B cell (primary cell): ENCODE measurements around the gene SYNGAP1.

Experiments used
- EZH2 ChIP-seq: IDR thresholded peaks from 2 replicates; pipeline ENCODE4 v1.6.1; 2012; ENCODE audit warnings: borderline replicate concordance, low read depth, mild to moderate bottlenecking, moderate library complexity, low read length; ENCODE audit not compliant: insufficient read depth, poor library complexity, severe bottlenecking
- TF ChIP-seq, protein P1 (sequence below): fragments of 200-600 bp; IDR thresholded peaks from one replicate; pipeline ENCODE4 v1.8.0; 2022; ENCODE audit warnings: antibody characterized with exemption, mild to moderate bottlenecking

DNA sequence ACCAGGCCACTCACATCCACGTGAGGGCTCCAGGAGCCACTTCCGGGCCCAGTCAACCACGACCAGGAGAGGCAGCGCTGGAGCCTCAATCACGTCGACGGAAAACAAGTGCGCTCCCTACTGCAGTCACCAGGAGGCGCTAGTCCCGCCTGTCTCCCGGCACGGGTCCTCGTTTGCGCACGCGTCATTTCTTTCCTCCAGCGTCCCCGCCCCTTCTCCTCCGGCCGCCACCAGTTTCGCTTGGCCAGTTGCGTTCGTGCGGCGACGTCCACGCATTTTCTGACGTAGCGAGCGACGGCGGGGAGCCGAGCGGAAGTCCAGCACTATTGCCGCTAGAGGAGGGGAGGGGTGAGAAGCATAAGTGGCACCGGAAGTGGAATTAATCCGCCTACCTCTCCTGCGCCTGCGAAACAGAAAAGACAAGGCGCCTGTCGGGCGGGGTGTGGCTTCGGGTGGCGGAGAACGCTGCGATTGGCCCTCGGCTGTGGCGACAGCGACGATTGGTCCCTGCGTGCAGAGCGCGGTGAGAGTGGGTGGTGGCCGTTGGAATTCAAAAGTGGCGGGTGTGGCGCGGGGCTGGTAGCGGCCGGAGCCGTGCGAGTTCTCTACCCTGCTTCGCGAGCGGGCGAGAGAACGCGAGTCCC lies 28.5 kb upstream of the SYNGAP1 start, which contains the start of gene KIFC1:
- TF ChIP-seq, protein P1, sequence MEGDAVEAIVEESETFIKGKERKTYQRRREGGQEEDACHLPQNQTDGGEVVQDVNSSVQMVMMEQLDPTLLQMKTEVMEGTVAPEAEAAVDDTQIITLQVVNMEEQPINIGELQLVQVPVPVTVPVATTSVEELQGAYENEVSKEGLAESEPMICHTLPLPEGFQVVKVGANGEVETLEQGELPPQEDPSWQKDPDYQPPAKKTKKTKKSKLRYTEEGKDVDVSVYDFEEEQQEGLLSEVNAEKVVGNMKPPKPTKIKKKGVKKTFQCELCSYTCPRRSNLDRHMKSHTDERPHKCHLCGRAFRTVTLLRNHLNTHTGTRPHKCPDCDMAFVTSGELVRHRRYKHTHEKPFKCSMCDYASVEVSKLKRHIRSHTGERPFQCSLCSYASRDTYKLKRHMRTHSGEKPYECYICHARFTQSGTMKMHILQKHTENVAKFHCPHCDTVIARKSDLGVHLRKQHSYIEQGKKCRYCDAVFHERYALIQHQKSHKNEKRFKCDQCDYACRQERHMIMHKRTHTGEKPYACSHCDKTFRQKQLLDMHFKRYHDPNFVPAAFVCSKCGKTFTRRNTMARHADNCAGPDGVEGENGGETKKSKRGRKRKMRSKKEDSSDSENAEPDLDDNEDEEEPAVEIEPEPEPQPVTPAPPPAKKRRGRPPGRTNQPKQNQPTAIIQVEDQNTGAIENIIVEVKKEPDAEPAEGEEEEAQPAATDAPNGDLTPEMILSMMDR = peak; percentile 88
- no peak for TF ChIP-seq EZH2
